Measurements from ENCODE around the gene SLC28A2. TPM values are rescaled to one million over a fixed set of nuclear protein-coding genes. Genes with fewer than 3 reads are reported as not detected.

Gene SLC28A2
- total RNA-seq, 1 experiment from 2014 or later, result not detected

GRCh38 chr15:45319472-45320214 is 67.6 kb downstream of the SLC28A2 start:
- H3K23me2 ChIP-seq (ENCODE audit: insufficient read length, low read depth, low read length, poor library complexity, severe bottlenecking), result no peaks in the 10 kb centered on the region
- no peak for TF ChIP-seq CTCF (conservative IDR thresholded peaks at IDR 0.05)
- no peak overlapping the region for H4K91ac ChIP-seq (ENCODE audit: insufficient read length, low read depth, low read length)
- H2BK5ac ChIP-seq (ENCODE audit: insufficient read length, low read length), result no peak overlapping the region
- H2BK120ac ChIP-seq (ENCODE audit: low read depth, low read length, poor library complexity, severe bottlenecking), result no peak overlapping the region
- no peak overlapping the region for H3K56ac ChIP-seq (ENCODE audit: insufficient read length, low read depth, low read length)
- H3K4me1 ChIP-seq (ENCODE audit: insufficient read depth, low read length), result no peaks in the 10 kb centered on the region
- H3K27me3 ChIP-seq (ENCODE audit: insufficient read depth, low read length), result no peaks in the 10 kb centered on the region
- H3K9ac ChIP-seq (ENCODE audit: extremely low read depth, insufficient read length, low read length), result no peak overlapping the region
- Mint-ChIP-seq H3K27me3 (ENCODE audit: low read depth) (peaks cover 25% of the 10 kb centered on the region), H3K4me1 (peaks cover 2 to 5% of the 10 kb centered on the region in 2 experiments; a peak in 2 of 4 replicates), H3K27ac (no peak overlapping the region), H3K36me3 (ENCODE audit: insufficient read depth in 1 of 3, low read depth in 3 of 3) (no peaks in the 10 kb centered on the region; a peak in 1 of 7 replicates), H3K4me3 (no peak overlapping the region), H3K9me3 (peaks cover 0 to 3% of the 10 kb centered on the region in 2 experiments; a peak in 1 of 5 replicates)
- H3K4ac ChIP-seq (ENCODE audit: low read depth, low read length), result no peak overlapping the region
- H3K79me1 ChIP-seq (ENCODE audit: insufficient read depth, low read depth, low read length, poor library complexity, severe bottlenecking), result no peaks in the 10 kb centered on the region
- H3K9me3 ChIP-seq (ENCODE audit: control insufficient read depth, low read depth, low read length), result no peaks in the 10 kb centered on the region
- H4K20me1 ChIP-seq (ENCODE audit: control insufficient read depth, insufficient read depth, insufficient read length), result no peaks in the 10 kb centered on the region
- no peak overlapping the region for H2BK15ac ChIP-seq (ENCODE audit: low read depth, low read length)
- no peak overlapping the region for H4K5ac ChIP-seq (ENCODE audit: insufficient read length, low read depth, low read length)
- H2AFZ ChIP-seq (ENCODE audit: low read length), result no peak overlapping the region
- H3K79me2 ChIP-seq (ENCODE audit: insufficient read depth, low read length), result no peaks in the 10 kb centered on the region
- no peak overlapping the region for H3K23ac ChIP-seq (ENCODE audit: insufficient read length, low read depth, low read length)
- no peak overlapping the region for H3K14ac ChIP-seq (ENCODE audit: insufficient read depth, low read length)
- no CpG with 5 or more reads among the region's 7 CpGs for WGBS (ENCODE audit: extremely low coverage, insufficient read length, low lambda C conversion rate)
- no peak overlapping the region for H3T11ph ChIP-seq (ENCODE audit: low read length)
- H3K18ac ChIP-seq (ENCODE audit: insufficient read length, low read depth, low read length), result no peak overlapping the region
- no peak overlapping the region for H2BK12ac ChIP-seq (ENCODE audit: insufficient read length, low read depth, low read length)
- no peak overlapping the region for H4K8ac ChIP-seq (replicated peaks; ENCODE audit: insufficient read length, low read depth, low read length)
- H2BK20ac ChIP-seq (ENCODE audit: low read depth, low read length, poor library complexity, severe bottlenecking), result no peak overlapping the region
- H3K4me2 ChIP-seq (ENCODE audit: insufficient read depth, insufficient read length, low read length), result no peak overlapping the region
- DNase-seq, result no peak
- no peak overlapping the region for H2AK5ac ChIP-seq (ENCODE audit: insufficient read length, low read length)
- no peak overlapping the region for H3K27ac ChIP-seq (ENCODE audit: insufficient read length, low read depth, low read length)

Measured in H9 (cell line).